ENCODE results near the gene SLC5A1.
"Not testable (repeated sequence)": the region's sequence is repeated elsewhere in the genome, so short reads cannot be mapped to it uniquely, and the experiment has no call there.

Gene SLC5A1

GRCh38 chr22:32150647-32151046 is 107.6 kb downstream of the SLC5A1 start:
- not testable (repeated sequence) for DNase-seq

DNA sequence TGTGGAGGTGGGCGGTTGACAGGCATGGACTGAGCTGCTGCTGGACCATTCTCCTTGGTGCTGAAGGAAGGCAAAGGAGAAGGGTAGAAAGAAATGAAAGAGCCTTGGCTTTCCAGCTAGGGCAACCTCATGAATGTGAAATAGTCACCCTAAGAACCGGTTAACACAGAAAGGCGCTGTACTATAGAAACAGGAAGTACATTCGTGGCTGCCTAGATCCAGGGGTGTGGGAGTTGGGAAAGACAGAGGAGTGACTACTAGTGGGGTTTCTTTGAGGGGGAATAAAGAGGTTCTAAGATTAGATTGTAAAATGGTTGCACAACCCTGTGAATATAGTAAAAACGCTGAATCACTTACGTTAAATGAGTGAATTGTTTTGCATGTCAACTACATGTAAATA is 108.6 kb downstream of the SLC5A1 start:
- not testable (repeated sequence) for DNase-seq

- not testable (repeated sequence) for DNase-seq
Observed at GRCh38 chr22:32154727-32155126, 111.7 kb downstream of the SLC5A1 start.

GRCh38 chr22:32157632-32158031 is 114.6 kb downstream of the SLC5A1 start:
- not testable (repeated sequence) for DNase-seq

DNA sequence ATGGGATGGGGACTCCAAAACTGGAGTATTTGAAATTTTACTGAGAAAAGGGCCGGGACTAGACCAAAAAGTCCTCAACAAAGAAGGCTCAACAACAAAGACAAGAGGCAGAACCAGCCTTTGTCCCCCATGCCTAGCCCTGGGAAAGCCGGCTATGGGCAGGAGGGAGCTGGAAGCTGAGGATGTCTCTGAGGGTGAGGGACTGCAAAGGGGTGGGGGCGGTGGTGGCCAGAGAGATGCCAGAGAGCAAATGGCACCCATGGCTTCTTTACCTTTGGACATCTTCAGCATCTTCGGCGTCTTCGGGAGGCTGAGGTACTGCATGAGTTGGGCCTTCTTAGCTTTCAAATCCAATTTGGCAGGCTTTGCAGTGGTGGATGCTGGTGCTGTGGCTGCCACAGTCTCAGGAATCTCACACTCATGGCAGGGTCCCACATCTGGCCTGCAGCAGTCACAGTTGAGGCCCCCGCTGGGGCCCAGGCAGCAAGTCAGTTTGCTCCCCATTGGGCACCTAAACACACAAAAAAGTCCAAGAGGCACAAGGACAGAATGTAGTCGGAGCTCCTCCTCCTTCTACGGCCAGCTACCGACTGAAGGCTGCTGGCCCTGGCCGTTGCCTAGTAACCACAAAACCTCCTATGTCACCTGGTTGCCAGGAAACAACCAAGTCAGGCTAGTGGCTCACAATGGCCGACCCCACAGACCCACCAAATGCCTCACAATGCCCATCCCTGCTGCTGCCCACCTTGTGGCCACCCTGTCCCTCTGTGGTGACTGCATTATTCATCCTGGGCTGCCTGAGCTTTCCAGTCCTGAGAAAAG is 115.9 kb downstream of the SLC5A1 start, which contains the start of gene C22orf42:
Gene C22orf42, minus strand, starts transcription at position 592 of the 822 bp plus-strand sequence. Its CDS starts 88 bp downstream, at position 504.
- DNase-seq = peak; percentile 55

- DNase-seq = peak; percentile 23
Observed at GRCh38 chr22:32160411-32160810, 117.3 kb downstream of the SLC5A1 start.
